NK-92 (cell line): Measurements from ENCODE around the gene PLEKHM2.

Source experiments
- DNase-seq: peaks from one replicate; lab custom pipeline; 2025; ENCODE audit not compliant: unreplicated experiment; lab: John Stamatoyannopoulos, UW

Gene PLEKHM2

DNA sequence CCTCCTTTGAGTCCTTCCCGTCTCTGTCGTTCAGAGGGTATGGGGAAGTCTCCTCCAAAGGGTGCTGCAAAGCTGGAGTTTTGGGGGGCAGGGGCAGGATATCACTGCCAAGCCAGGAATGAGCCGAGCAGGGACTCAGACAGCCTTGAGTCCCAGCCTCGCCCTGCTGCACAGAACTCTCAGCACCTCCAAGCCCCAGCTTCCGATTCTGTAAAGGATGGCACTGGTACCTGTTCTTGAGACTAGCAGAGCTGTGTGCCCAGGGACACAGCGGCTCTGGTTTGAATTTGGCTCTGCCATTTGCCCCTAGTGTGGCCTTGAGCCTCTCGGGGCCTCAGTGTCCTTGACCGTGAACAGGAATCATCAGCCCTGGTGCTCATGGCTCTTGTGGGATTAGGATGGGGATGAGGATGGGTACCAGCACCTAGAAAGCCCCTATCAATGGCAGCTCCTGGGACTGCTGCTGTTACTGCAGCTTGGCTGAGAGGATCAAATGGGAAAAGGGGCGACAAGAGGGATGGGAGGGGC, 73.0 kb downstream of the PLEKHM2 start:
- no peak for DNase-seq

DNA sequence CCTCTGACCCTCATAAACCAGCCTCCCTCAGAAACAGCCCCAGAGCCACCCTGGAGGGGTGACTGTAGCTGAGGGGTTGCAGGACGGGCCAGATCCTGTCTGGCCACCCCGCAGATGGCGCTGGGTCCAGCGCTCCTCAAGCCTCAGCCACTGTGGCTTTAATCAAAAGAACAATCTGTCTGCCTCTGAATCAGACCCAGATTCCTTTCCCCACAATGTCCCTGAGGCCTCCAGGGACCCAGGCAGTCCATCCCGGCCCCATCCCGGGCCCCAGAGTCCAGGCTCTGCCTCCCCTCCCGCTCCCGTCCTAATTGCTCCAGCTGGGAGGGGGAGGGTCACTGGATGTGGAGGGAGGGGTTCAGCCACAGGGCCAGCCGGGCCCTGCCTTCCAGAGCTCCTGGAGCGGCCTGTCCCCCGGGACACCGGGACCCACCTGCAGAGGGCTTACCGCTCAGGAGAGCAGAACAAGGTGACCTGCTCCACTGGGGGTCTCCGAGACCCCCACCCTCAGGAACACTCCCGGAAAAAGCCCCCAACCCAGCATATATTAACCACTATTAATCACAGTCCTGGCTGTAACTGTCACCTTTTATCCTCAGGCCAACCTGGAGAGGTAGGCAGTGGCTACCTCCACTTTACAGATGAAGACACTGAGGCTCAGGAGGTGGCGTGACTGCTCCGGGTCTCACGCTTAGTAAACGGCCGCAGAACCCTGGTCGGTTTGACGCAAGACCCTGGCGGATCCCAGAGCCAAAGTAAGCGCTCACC, 73.6 kb downstream of the PLEKHM2 start:
- no peak for DNase-seq

DNA sequence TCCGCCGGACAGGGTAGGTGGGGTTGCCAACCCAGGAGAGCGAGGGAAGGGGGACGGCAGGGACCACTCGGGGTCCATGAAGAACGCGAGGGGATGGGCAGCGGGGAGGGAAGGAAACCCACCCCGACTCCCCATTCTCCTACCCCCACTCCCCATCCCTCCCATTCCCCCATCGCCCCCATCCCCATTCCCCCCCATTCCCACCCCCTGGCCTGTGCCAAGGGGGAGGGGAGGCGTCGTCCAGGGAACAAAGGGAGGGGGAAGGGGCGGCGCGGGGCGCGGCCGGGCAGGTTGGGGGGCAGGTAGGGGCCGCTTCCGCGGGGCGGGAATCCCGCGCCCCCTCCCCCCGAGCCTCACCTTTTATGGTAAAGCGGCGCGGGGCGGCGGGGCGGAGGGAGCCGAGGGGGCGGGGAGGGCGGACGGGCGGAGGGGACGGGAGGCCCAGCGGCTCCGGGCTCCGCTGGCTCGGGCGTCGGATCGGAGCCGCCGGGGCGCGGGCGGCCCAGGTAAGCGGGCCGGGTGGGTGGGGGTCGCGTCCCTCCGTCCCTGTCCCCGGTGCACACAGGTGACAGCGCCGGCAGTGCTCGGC, 74.3 kb downstream of the PLEKHM2 start, which contains the start of gene FBLIM1:
Gene FBLIM1, plus strand, starts transcription at position 453 of the 589 bp plus-strand sequence. CDS start 6,189 bp downstream, outside the sequence.
- no peak for DNase-seq

DNA sequence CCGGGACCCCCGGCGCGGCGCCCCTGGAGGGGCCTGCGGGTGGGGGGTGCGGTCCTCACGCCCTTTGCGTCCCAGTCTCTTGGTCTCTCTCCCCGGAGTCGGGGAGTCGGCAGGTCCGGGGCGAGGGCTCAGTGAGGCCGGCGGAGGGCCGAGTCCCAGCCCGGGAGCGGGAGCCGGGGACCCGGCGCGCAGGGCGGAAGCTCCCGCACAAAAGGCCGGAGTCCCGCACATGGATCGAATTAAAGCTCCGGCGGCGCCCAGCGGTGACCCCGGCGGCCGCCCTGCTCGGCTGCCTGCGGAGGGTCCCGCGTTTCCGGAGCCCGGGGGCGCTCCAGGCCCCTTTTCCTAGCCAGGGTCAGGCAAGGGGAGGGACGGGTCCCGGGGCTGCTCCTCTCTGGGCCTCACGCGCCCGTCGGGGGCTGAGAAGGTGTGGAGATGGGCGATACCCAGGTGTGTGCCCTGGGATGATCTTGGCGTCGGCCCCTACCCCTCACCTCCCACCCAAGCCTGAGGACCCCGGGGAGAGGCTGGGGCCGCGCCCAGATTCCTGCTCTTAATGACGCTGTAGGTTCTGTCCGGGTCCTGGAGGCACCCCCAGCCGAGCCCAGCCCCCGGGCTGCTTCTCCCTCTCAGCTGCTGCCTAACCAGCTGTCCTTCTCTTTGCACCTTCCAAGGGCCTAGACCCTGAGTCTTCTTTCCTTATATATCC, 75.0 kb downstream of the PLEKHM2 start:
- no peak for DNase-seq

DNA sequence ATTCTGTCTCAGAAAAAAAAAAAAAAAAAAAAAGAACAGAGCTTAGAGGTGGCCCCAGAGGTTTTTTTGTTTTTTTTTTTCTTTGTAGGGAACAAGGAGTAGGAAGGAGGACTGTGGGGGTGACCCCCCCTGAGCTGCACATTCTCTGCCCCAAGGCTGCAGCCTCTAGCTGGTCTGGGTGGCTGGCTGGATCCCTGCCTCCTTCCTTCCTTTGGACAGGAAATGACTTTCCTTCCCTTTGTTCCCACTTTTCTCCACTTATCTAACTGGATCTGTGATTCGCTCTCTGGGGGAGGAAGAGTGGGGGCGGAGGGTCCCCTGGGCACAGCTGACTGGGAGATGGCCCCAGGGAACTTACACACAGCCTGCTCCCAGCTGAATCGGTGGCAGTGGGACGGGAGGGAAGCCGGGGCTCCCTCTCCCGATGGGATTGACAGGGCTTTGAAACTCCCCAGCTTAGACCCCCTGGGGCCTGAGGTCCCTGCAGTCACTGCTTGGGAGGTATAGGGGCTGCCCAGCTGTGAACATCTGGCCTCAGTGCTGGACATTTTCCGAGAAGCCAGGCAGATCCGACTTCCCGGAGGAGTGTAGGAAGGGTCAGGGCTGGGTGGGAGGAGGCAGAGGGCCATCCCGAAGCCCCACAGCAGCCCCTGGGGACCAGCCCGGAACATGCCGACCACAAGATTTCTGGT, 76.5 kb downstream of the PLEKHM2 start:
- DNase-seq, result no peak

DNA sequence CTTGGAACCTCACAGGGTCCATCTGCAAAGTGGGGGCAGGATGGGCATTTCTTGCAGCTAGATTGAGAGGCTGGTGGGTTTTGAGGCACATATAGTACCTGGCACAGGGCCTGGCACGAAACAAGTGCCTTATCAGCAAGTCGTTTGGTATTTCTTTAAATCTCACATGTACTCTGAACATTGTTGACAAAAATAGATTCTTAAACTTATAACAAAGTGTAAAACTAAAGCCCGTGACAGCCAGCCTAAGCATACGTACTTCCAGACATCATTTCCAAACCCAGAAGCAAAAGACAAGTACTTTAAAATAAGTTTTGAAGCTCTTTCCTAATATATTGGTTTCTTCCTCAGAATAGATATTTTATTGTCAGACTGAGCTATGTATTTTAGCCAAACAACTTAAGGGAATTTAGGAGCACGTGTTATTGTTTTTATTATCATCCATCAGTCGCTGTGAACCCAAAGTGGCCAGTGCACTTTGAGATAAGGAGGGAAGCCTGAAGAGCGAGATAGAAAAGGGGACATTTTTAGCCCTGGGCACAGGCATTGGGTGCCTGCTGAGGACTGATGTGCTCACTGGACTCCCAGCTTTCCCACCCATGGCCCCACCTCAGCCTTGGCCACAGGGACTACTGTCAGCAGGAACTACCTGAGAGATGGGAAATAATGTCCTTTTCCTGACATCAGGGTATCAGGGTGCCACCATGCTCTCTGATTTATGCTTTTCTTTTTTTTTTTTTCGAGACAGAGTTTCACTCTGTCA, 77.4 kb downstream of the PLEKHM2 start:
- no peak for DNase-seq

DNA sequence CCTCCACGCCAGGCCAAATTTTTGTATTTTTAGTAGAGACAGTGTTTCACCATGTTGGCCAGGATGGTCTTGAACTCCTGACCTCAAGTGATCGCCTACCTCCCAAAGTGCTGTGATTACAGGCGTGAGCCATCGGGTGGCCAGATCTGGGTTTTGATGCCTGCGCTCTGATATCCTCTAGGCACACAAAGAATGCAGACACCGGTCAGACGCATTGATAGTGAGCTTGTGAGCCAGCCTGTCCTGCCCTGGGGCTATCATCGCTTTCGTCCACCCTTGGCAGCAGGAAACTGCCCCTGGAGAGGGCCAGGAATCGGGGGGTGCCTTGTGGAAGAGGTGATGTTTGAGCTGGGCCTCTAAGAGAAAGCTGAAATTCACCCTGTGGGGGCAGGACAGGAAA, 78.4 kb downstream of the PLEKHM2 start:
- DNase-seq, result no peak

DNA sequence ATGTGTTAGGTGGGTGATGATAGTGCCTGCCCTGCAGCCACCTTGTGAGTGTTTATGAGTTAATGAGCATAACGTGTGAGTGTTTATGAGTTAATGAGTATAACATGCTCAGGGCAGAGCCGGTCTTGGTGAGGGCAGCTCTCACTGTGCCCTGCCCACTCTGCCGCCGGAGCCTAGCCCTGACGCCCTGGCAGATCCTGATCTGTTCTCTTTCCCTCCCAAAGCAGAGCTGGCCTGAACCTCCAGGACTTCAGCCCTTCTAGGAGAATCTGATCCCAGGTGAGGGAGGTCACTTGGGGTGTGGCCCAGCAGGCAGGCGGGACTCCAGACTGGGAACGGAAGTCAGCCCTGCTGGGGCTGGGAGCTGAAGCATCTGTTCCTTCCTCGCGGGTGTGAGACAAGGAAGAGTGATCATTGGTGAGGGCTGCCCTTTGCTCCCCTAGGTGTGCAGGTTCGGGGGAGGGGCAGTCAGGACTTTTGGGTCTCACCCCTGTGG, 80.2 kb downstream of the PLEKHM2 start:
- DNase-seq, result no peak

DNA sequence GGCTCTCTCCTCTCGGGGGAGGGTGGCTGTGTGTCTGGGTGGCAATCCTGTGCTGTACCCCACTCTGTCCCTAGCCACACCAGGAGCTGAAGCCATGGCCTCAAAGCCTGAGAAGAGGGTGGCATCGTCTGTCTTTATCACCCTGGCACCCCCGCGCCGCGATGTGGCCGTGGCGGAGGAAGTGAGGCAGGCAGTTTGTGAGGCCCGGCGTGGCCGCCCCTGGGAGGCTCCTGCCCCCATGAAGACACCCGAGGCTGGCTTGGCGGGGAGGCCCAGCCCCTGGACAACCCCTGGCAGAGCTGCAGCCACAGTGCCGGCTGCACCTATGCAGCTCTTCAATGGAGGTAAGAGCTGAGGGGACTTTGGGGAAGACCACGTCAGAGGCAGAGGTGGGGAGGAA, 80.8 kb downstream of the PLEKHM2 start:
- no peak for DNase-seq

DNA sequence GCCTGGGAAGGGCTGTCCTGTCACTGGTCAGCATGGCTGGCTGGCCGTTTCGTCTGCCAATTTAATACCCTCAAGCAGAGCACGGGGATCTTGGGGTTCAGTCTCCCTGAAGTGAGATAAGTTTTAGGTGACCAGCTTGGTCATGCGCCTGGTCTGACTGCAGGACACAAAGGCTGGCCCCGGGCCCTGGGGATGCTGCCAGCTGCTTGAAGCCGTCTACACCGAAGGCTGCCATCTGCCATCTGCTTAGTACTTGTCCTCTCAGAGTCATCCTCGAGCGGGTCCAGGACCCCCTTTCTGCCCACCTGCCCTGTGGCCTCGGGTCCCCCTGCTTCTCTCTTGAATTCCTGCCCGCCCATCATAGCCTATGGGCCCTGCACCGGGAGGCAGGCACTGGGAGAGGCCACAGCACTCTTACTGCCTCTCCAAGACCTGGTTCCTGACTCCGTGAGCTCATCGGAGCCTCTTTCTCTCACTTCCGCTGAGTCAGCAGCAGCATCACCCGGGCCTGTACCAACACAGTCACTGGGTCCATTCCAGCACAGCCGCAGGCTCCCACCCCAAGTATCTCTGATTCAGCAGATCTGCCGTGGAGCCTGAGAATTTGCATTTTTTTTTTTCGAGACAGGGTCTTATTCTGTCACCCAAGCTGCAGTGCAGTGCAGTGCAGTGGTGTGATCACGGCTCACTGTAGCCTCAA, 81.5 kb downstream of the PLEKHM2 start:
- DNase-seq, result no peak

DNA sequence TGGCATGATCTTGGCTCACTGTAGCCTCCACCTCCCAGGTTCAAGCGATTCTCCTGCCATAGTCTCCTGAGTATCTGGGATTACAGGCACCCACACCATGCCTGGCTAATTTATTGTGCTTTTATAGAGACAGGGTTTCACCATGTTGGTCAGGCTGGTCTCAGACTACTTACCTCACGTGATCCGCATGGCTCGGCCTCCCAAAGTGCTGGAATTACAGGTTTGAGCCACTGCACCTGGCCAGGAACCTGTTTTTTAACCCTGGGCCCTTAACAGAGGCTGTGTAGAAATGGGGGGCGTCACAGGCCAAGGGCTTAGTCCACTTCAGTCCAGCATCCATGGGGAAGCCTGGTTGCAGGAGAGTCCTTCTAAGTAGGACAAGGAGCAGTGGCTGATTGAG, 83.8 kb downstream of the PLEKHM2 start:
- no peak for DNase-seq

DNA sequence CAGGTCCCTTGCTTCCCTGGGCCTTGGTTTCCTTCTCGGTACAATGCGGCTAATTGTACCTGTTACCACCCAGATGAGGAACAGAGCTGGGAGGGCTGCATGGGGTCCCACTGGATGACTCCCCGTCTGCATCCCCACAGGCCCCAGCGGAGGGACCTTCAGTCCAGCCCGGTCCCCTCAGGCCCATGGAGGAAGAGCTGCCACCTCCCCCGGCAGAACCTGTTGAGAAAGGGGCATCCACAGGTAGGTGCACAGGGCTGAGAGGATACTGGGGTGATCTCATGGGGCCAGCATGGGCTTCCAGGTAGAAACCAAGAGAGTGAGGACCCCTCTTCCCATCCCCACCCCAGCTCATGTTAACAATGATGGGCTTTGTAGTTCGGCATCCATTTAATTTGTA, 84.3 kb downstream of the PLEKHM2 start:
- DNase-seq, result no peak

DNA sequence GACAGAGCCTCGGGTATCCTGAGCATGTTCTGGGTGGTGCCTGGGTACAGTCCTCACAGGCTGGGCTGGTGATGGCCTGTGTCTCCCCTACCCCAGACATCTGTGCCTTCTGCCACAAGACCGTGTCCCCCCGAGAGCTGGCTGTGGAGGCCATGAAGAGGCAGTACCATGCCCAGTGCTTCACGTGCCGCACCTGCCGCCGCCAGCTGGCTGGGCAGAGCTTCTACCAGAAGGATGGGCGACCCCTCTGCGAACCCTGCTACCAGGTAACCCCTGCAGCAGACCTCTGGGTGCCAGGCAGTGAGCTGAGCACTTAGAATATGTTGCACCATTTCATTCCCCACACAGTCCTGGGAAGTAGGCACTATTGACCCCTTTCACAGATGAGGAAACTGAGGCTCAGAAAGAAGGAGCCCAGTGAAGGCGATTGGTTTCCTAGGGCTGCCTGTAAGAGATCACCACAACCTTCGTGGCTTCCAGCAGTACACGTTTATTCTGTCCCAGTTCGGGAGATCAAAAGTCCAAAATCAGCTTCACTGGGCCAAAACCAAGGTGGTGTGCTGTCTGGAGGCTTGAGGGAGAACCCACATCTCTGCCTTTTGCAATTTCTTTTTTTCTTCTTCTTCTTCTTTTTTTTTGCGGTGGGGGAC, 86.3 kb downstream of the PLEKHM2 start:
- DNase-seq, result no peak

DNA sequence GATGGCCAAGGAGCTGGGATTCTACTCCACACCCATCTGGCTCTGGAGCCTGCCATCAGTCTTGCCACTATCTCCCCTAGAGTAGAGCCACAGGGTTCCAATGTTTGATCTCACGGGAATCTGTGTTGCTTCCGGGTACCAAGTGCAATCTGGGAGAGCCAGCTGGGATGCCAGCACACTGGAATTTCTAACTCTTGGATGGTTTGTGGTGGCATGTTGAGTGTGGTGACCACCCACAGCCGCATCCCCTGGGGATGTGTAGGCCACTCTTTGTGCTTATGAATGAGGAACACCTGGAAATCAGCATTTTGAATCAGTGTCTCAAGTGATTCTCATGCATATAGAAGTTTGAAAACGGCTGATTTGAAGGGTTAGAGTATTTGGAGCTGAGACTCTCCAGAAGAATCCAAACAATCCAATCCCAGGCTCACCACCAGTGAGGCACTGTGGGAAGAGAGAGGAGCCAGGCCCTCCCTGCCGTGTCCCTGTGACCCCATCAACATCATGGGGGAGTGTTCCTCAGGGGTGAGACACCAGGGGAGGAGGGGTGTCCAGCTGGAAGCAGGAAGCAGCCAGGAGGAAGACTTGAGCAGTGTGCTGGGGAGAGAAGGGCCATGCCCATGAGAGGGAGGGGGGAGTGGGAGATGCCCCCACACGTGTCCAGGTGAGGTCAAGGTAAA, 87.9 kb downstream of the PLEKHM2 start:
- DNase-seq, result no peak

DNA sequence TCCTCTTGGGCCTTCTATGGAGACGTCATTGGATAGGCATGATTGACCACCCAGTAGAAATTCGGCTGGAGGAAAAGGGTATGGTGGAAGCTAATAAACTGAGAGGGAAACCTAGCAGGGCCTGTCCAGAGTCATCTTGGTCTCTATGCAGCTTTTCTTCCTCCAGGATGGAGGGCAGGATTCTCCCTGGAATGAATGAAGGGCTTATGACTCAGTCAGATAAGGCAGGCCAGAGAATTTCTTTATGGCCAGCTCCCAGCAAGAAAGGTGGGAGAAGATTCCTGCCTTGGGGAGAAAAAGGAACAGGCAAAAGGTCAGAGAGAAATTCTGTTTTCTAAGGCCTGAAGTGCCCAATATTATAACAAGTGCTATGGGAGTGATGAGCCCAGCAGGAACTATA, 91.6 kb downstream of the PLEKHM2 start:
- no peak for DNase-seq

DNA sequence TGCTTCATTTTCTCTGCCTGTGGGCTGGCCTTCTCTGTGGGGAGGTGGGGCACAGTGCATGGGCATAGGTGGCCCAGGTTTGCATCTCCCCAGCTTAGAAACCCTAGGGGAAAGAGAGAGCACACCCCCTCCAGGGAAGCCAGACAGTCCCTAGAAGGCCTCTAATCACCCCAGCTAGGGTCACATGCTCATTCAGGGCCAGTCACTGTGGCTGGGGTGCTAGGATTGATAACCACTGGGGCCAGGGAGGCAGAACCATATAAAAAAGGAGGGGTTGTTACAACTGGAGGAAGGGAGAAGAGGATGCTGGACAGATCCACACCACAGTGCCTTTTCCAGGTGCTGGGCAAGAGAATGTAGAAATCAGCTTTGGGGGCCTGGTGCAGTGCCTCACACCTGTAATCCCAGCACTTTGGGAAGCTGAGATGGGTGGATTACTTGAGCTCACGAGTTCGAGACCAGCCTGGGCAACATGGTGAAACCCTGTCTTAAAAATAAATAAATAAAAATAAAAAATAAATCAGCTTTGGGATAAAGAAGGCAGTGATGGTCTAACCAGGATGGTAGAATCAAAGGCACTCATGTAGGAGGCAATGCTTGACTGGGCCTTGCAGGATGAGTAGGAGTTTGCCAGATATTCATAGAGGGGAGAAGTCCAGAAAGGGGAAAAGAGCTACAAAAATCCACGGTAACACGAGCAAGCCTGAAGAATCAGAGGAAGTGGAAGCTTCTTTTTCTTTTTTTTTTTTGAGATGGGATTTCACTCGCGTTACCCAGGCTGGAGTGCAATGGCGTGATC, 94.0 kb downstream of the PLEKHM2 start:
- no peak for DNase-seq
